Stromal cell of bone marrow (primary cell): ENCODE measurements around the gene OR10G2.
"Not testable (repeated sequence)": the region's sequence is repeated elsewhere in the genome, so short reads cannot be mapped to it uniquely, and the experiment has no call there.

Experiments
- DNase-seq: peaks from one replicate; pipeline ENCODE4 v3.0.0-alpha.2; 2012; ENCODE audit warnings: low read depth

OR10G2 gene, protein sequence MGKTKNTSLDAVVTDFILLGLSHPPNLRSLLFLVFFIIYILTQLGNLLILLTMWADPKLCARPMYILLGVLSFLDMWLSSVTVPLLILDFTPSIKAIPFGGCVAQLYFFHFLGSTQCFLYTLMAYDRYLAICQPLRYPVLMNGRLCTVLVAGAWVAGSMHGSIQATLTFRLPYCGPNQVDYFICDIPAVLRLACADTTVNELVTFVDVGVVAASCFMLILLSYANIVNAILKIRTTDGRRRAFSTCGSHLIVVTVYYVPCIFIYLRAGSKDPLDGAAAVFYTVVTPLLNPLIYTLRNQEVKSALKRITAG

DNA sequence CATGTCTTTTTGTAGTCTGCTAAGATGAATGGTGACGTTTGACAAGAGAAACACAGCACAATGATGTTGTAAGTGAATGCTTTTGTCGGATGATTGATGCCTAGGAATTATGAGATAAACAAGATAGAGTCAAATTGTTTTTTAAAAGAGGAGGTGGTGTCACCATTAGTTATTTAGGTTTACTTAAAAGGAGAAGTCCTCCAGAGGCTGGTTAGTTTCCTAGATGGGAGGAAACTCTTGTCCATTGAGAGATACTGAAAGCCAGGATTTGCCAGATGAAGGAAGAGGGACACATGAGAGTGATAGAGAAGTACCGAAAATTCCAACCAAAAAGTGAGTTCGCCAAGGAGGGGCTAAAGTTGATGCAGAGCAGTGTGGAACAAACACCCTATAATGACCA is at the start of gene OR10G2:
OR10G2 (minus strand) TSS at position 101 of the 400 bp plus-strand sequence; CDS start at position 3, 98 bp downstream.
- DNase-seq, result no peak

DNA sequence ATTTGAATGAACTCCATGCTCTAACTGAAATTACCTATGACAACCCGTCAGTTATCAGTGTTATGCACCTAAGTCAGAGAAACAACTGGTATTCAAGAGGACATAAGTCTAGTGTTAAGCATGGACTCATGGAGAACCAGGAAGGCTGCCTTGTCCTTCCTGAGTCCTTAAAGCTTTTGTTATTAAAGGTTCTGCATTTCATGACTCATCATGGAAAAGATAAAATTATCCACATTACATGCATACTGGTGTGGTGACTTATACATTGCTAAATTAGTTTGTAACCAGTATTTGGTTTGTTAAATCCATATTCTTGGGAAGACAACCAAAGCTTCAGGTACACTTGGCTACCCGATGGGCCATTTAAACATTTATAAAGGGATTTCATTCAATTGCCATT is 45.3 kb upstream of the OR10G2 start:
- no peak for DNase-seq

DNA sequence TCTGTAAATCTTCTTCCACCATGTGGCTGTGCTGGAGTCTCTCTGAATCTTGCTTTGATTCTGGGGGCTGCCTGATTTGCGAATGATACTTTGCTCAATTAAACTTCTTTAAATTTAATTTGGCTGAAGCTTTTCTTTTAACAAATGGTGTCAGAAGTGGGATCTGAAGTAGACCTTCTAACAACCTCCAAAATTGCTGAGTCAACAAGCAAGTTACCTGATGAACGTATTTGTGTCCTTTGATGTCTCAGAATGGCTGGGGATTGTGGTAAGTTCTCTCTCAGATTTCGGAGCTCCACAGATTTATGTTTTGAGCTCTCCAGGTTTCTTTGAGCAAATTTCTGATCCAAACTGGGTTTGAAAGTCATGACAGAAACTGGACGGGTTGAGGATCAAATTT is 40.8 kb upstream of the OR10G2 start:
- DNase-seq, result no peak

DNA sequence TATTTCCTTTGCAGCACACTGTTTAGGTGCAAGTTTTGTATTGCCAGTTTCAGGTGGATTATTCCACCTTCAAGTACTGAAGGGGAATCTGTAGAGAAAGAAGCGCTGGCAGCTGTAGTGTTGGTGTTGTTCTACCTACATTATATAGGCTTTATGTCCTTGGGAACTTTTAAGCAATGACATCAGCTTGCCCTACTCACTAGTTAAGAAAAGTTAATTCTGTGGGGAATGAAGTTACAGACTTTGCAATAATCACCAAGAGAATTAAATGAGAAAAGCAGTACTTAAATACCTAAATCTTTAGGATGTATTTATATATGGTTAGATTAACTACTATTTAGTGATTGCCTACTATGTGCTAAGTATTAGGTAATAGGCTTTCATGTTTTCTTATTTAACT is 39.0 kb upstream of the OR10G2 start, which contains the start of gene OR4E1:
OR4E1 (minus strand) TSS at position 101 of the 400 bp plus-strand sequence. CDS start 2,883 bp downstream, outside the sequence.
- DNase-seq, result no peak

DNA sequence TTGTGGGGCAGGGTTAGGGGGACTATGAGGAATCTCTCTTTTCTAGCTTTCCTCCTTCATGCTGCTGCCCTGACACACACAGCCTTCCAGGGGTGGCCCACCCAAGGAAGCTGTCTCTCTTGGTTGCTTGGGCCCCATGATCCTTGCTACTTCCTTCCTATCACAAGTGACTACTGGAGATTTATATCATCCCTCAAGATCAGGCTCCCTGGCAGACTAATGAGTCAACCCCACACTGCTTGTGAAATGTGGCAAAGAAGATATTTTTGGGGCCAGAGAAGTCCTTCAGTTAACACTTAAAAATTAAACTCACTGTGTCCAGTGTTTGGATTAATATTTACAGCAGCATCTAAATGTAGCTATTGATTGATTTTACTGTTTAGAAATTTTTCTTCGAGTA is 37.4 kb upstream of the OR10G2 start:
- no peak for DNase-seq

DNA sequence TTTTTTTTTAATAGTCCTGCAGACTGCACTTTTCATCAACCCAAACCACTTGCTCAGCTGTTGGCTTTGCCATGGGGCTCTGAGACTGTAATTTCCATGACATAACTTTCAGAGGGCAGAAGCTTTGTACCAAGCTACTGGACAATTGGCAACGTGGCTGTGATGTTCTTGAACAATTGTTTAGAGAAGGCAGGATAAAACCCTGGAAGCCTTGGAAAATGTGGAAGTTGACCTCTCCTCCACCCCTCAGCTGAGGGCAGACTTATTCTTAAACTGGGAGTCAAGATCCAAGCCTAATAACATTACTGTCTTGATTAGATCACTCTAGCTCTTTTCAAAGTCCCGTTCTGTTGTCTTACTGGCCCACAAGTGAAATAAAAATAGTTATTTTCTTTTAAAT is 36.6 kb upstream of the OR10G2 start:
- DNase-seq, result no peak

DNA sequence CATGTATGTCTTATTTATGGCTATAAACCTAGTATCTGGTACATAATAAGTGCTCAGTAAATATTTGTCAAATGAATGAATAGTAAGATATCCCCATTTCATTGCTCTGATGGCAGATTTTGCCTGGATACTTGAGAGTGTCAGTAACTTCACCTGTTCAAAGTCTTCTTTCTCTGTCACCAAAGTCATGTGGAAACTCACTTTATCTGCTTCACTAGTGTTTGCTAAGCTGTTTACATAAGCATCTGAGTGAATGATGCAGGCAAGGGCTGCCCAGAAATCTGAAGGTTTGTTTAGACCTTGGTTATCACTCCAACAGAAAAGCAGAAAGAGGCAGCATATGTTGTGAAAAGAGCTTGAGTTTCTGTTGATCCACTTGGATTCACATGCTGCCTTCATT is 34.5 kb upstream of the OR10G2 start:
- DNase-seq, result no peak

DNA sequence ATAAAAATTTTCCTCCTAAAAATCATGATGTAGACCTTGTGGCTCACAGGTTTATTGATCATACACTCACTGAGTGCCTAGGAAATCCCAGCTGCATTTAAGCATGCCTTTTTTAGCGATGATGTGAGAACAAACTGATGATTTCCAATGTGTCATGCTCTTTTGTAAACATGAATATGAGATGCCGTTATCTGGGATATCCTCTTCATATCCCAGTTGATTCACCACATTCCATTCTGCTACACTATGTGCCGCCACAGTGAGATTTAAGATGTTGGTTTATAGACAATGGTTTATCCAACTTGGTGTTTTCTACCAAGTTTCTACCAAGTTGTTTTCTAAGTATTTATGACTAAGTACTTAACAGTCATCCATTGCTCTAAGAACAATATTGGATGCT is 33.6 kb upstream of the OR10G2 start:
- peak; percentile 25 for DNase-seq

DNA sequence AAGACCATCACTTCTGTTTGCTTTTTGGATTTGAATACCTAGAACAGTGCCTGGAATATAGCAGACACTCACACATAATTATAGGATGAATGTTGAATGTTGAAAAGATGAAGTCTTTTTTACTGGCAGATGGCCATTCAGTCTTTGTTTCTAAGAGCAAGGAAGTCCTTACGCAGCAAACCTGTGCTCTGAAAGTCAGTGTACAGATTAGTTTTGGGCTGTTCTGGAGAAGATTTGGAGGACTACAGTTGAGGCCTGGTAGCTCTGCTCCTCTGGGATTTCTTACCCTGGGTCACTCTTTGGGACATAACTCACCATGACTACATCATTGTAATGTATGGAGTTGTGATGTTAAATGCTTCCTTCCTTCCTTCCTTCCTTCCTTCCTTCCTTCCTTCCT is 22.2 kb upstream of the OR10G2 start:
- no peak for DNase-seq

DNA sequence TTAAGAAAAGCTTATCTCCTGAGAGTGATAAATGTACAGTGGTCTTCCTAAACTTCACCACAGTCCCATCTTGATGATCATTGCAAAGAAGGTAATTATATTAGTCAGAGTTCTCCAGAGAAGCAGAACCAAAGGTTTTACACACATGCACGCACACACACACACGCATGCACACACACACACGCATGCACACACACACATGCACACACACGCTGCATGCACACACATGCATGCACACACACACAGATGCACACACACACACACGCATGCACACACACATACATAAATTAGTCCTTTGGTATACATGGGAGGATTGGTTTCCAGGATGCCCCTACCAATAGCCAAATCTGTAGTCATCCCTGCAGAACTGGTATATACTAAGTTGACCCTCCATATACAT is 19.5 kb upstream of the OR10G2 start:
- DNase-seq, result no peak

DNA sequence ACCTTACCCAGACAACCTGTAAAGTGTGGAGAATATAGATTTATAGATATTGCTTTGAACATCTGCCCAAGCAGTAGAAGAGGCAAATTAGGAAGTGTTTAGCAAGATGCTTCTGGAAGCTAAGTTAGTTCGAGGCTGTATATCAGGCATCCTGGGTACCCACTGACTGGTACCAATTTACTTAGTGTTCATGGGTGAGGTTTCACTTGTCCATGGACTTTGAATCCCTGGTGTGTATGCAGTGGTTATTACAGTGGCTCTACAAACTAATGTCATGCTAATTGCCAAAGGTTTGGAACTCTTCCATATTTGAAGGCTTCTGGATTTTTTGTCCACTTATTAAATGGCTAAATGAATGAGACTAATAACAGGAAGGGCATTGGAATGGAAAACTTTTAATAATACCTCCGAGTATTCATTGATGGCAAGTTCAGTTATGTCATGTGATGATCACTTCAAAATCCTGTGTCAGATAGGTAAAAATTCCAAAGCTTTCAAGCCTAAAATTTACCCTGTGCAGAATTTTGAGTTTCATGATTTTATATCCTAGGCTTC is 18.7 kb upstream of the OR10G2 start, which contains the start of gene OR4E2:
OR4E2 (plus strand) TSS at position 505 of the 555 bp plus-strand sequence. CDS start 11,248 bp downstream, outside the sequence.
- DNase-seq, result no peak

DNA sequence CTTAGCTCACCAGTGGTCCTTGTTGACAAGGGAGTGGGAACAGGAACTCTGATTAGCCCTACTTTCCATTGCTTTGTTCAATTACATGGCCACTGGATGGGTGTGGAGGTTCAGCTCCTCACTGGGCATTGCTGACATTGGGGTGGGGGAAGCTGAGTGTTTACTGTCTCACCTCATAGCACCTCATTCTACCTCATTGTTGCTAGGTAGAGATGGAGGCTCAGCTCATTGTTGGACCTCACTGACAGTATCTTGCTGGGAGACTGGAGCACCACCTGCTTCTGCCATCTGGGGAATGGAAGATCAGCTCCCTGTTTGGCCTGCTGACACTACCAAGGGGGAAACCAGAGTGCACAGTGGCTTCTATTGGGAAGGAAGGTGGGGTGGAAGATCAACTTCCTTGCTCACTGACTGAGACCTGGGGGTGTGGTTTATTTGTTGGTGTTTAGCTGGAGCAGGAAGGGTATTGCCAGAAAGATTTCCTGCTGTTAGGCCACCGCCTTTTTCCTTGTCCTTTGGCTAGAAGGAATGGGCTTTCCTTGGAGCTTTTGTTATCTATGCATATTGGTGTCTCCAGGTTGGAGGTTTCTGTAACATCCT is 17.6 kb upstream of the OR10G2 start:
- DNase-seq, result no peak

DNA sequence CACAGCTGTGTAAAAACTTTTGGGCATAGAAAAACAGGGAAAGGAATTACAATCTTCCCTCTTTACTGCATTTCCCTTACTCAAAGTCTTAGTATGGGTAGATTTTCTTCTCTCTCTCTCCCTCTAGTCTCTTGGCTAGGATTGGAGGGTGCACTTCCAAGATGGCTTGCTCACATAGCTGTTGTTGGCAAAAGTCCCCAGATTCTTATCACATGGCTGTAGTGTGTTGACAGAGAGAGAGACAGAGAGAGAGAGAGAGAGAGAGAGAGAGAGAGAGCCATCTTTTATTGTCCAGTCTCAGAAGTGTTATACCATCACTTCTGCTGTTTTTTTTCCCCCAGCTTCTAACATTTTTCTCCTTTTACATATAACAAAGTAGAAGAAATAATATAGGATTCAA is 12.6 kb upstream of the OR10G2 start:
- DNase-seq, result peak; percentile 28

DNA sequence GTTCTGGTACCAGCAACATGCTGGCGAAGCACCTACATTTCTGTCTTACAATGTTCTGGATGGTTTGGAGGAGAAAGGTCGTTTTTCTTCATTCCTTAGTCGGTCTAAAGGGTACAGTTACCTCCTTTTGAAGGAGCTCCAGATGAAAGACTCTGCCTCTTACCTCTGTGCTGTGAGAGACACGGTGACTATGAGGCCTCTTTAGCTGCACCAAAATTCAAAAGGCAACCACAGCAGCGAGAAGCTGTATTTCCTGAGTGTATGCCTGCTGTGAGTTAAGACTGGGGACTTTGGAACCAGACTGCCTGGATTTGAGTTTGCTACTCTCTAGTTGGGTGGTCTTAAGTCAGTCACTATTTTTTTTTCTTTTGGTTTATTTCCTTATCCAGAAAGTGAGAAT is 8.7 kb upstream of the OR10G2 start:
- no peak for DNase-seq

DNA sequence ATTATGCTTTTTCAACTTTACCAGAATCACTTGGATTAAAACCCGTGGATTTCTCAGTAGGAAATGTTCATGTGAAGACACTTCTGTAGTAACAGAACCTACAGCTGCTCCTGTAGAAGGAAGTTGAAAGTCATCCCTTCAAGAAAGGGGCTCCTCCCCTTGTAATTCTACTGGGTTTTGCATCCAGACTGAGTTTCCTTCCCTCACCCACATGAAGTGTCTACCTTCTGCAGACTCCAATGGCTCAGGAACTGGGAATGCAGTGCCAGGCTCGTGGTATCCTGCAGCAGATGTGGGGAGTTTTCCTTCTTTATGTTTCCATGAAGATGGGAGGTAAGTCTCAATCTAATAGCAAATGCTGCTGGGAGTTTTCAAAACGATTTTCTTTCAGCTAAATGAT is 7.9 kb upstream of the OR10G2 start:
- DNase-seq, result no peak

DNA sequence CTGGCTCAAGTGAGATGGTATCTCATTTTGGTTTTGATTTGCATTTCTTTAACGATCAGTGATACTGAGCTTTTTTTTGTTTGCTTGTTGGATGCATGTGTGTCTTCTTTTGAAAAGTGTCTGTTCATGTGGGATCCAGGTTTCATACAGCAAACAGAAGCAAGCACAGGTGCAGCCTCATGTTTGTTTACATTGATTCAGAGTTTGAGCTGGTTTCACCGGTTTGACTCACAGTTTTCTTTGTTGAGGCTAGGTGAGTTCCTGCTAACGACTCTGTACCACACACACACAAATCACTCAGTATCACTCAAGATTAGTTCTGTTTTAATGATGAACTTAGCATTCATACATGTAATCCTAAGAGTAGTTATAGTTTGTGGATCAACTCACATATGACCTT is 3.7 kb downstream of the OR10G2 start:
- DNase-seq, result no peak

DNA sequence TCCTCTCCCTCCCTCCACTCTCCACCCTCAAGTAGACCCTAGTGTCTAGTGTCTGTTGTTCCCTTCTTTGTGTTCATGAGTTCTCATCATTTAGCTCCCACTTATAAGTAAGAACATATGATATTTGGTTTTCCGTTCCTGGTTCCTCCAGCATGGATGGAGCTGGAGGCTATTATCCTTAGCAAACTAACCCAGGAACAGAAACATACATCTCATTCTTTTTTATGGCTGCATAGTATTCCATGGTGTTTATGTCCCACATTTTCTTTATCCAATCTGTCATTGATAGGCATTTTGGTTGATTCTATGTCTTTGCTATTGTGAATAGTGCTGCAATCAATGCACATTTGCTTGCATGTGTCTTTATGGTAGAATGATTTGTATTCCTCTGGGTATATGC is 4.2 kb downstream of the OR10G2 start:
- DNase-seq, result not testable (repeated sequence)

DNA sequence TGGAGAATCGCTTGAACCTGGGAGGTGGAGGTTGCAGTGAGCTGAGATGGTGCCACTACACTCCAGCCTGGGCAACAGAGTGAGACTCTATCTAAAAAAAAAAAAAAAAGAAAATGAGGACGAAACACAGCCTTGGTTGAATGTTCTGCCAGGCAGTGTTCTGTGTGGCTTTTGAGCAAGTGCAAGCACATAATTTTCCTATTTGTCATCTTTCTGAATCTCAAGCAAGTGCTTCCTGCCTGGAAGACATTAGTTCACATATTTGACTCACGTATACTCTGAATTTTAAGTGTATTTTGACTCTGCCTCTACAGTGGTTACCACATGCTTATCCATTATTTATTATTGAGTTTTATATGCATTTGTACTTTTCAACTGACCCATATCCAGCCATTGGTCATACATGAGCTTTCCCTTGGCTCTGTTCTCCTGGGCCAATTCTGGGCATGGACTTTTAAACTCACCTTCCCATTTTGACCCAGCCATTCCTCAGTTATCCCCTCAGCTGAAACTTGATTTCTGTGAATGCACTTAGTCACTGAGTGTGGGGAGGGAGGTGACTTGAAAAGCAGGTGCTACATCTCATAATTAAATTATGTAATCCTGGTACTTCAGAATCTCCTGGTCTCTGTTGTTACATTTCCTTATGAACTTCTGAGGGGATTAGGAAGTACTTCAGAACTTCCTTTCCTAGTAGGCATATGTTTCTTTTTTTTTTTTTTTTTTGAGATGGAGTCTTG is 8.1 kb downstream of the OR10G2 start:
- no peak for DNase-seq

DNA sequence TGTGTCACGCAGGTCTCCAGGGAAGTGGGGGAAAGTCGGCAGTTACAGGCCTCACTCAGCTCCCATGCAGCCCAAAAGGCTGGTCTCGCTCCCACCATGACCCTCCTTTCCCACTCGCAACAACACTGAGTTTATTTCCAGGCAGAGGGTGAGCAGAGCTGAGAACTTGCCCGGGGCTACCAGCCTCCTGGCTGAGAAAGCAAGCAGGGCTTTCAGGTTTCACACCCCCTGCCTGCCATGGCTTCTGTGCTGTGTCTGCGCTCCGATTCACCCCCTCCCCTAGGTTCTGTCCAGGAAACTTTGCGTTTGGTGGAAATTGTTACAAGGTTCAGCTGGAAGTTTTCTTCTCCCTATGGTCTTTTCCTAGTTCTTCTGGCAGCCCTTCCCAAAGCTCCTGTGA is 17.1 kb downstream of the OR10G2 start:
- DNase-seq, result no peak

DNA sequence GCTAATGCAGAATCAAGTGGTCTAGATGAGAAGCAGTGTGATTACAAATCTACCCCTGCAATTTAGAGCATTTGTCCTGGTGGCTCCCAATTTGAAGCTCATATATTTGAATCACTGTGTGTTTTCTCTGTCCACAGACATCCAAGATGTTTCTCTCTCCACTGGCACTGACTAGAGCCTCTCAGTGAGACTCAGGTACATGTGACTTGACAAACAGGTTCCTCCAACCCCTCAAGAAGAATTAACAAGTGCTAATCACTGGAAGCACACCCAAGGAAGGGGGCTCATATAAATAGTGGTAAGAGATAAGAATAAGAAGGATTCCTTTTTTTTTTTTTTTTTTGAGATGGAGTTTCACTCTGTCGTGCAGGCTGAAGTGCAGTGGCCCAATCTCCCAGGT is 20.5 kb downstream of the OR10G2 start:
- no peak for DNase-seq

DNA sequence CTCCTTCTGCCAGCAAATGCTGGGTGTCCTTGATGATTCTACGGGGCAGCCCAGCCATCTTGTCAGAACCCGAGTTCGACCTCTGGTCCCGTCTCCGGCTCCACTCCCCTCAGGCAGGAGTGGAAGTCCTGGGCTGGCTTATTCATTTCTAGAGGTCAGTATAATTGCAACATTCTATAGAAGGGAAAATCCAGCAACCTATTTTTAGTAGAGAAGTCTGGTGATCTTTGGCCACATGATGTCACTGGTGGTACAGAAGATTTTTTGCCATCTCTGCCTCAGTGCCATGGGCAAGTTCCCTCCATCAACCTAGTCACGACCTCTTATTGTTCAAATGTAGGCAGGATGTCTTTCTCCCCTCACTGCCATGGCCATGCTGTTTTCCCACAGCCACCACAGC is 22.4 kb downstream of the OR10G2 start:
- DNase-seq, result no peak

DNA sequence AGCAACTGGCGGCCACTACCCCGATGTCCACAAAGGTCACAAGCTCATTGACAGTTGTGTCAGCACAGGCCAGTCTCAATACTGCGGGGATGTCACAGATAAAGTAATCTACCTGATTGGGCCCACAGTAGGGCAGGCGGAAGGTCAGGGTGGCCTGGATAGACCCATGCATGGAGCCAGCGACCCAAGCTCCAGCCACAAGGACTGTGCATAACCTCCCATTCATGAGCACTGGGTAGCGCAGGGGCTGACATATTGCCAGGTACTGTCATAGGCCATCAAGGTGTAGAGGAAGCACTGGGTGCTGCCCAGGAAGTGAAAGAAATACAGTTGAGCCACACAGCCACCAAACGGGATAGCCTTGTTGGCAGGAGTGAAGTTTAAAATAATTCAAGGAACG is 32.6 kb downstream of the OR10G2 start:
- not testable (repeated sequence) for DNase-seq

DNA sequence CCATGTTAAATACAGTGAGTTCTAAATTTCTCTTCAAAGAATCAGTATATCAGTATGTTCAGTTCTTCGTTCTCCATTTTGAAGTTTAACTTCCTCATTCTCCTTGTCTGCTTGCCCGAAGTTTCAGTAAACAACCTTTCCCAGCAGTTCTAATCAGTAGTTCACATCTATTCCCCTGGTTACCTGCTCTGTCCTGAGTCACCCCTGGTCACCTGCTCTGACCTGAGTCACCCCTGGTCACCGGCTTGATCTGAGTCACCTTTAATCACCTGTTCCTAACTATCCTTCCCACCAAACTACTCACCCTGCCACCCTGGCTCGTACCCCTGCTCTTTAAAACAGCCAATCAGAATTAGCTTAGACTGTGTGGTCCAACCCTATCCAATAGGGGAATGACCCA is 45.4 kb downstream of the OR10G2 start:
- DNase-seq, result no peak
